ENCODE measurements around the gene CDH13.

DNA sequence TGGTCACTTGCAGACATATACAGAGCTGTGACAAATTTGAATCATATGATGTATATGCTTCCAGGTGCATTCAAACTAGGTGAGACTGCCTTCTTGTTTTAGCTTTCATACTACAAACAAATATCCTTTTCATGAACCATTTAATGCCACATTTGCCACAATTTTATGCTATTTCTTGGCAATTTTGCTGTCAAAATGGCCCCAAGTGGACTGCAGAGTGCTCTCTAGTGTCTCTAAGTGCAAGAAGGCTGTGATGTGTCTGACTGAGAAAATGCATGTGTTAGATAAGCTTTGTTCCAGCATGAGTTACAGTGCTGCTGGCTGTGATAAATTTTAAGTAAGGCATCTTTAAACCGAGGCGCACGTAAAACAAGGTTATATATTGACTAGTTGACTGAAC, 38.3 kb downstream of the CDH13 start:
- TF ChIP-seq CTCF (IDR thresholded peaks at IDR 0.05; ENCODE audit: control extremely low read depth in 1 of 3, insufficient read depth in 1 of 3, low read depth in 1 of 3, low read length in 3 of 3) (no peak), JUND (IDR thresholded peaks at IDR 0.05; ENCODE audit: low read length) (no peak), KDM1A (IDR thresholded peaks at IDR 0.05; ENCODE audit: borderline replicate concordance, low read length) (no peak), CEBPB (IDR thresholded peaks at IDR 0.05; ENCODE audit: low read depth, low read length) (no peak), RAD21 (IDR thresholded peaks at IDR 0.05 in 1 of 2, conservative IDR thresholded peaks at IDR 0.05 in 1 of 2; ENCODE audit: low read depth in 2 of 2, low read length in 2 of 2) (no peak)
